ENCODE data around the gene GLCCI1. TPM values are rescaled to one million over a fixed set of nuclear protein-coding genes. Genes with fewer than 3 reads are reported as not detected.
"Not testable (repeated sequence)": the region's sequence is repeated elsewhere in the genome, so short reads cannot be mapped to it uniquely, and the experiment has no call there.

Gene GLCCI1
- total RNA-seq, 2 experiments from 2014 or later, result 6.9 to 9.0 TPM

DNA sequence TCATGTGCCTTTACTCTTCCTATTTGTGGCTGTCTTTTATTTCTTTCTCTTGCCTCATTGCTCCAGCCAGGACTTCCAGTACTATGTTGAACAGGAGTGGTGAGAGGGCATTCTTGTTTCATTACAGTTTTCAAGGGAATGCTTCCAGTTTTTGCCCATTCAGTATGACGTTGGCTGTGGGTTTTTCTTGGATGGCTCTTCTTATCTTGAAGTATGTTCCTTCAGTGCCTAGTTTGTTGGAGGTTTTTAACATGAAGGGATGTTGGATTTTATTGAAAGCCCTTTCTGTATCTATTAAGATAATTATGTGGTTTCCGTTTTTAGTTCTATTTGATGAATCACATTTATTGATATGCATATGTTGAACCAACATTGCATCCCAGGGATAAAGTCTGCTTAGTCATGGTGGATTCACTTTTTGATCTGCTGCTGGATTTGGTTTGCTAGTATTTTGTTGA, 96.8 kb downstream of the GLCCI1 start:
- Mint-ChIP-seq H3K4me3 (no peak overlapping the region), H3K9me3 (peaks cover 3% of the 10 kb centered on the region), H3K36me3 (peaks cover 31% of the 10 kb centered on the region), H3K27me3 (no peaks in the 10 kb centered on the region), H3K27ac (no peak overlapping the region), H3K4me1 (peaks cover 19% of the 10 kb centered on the region)
- no peak for DNase-seq

DNA sequence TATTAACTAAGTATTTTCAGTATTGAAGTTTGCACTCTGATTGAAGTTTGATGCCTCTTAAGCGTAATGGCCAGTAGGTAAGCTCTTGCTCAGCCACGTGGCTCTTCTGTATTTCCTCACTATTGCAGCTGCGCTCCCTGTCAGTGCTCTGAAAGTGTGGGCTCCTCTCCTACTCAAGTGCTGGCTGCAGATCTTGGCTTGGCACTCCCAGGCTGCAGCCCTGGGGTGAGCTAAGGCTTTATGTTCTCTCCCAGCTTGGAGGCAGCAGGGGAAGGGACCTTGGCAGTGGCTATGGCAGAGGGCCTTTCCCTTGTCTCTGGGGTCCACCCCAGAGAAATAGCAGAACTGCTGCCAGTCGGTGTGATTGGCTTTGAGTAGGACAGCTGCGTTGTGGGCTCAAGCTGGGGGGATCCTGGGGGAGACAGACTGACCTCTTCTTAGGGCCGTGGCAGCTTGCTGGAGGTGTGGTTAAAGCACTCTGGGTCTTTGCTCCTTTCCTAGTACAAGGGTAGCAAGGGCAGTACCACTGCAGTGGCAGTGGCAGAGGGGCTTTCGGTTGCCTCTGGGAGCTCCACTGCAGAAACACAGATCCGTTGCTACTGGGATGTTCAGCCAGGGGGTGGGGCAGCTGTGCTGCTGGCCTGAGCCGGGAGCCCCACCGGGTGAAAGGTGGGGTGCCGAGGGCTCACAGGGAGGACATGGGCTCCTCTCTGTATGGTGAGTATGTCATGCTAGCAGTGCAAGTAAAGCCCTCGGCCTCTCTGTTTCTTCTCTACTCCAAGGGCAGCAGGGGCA, 100.5 kb downstream of the GLCCI1 start:
- Mint-ChIP-seq H3K27ac (no peak overlapping the region), H3K36me3 (peaks cover 19% of the 10 kb centered on the region), H3K4me3 (no peak overlapping the region), H3K9me3 (peaks cover 2% of the 10 kb centered on the region), H3K27me3 (no peaks in the 10 kb centered on the region), H3K4me1 (peaks cover 28% of the 10 kb centered on the region)
- no peak for DNase-seq

DNA sequence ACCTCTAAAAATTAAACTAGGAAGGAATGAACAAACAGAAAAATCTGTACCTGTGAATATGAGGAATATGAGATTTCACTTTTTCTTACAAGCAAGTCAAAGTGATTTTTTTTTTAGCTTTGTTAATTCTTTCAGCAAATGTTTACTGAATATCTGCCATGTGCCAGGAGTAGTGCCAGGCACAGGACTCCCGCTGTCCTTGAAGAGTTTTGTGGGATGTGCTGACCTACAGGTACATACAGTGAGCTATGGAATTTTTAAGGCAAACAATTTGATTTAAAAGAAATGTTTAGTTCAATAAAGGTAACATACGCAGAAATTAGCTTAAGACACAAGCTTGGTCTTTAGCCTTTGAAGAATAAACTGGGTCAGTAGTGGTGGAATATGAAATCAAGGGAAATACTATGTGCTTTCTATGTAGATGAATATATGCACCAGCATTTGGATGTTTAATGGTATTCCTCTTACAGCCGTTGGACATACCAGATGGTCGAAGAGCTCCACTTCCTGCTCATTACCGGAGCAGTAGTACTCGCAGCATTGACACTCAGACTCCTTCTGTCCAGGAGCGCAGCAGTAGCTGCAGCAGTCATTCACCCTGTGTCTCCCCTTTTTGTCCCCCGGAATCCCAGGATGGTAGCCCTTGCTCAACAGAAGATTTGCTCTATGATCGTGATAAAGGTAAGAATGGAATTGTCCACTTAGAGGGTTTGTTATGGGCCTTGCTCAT, 102.0 kb downstream of the GLCCI1 start:
- Mint-ChIP-seq H3K36me3 (peaks cover 14% of the 10 kb centered on the region), H3K9me3 (no peaks in the 10 kb centered on the region), H3K4me1 (peaks cover 22% of the 10 kb centered on the region), H3K4me3 (no peak overlapping the region), H3K27ac (no peak overlapping the region), H3K27me3 (no peaks in the 10 kb centered on the region)
- DNase-seq, result no peak

DNA sequence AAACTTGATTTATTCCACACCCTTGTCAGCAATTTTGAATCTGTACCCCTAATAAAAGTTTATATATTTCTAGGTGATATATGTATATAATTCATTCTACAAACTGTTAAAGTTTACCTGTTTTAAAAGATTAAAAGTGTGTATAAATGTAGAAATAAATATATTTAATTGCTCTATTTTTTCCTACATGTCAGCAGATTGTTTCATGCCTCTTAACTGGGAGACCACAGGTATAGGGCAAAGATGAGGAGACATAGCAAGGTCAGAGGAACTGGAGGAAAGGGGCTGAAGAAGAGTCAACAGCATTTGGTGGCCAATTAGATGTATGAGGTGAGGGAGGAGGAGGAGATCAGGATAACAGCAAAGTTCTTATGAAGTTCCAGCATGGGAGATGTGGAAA, 109.8 kb downstream of the GLCCI1 start:
- Mint-ChIP-seq H3K4me3 (no peak overlapping the region), H3K36me3 (peaks cover 1% of the 10 kb centered on the region), H3K27me3 (no peaks in the 10 kb centered on the region)

DNA sequence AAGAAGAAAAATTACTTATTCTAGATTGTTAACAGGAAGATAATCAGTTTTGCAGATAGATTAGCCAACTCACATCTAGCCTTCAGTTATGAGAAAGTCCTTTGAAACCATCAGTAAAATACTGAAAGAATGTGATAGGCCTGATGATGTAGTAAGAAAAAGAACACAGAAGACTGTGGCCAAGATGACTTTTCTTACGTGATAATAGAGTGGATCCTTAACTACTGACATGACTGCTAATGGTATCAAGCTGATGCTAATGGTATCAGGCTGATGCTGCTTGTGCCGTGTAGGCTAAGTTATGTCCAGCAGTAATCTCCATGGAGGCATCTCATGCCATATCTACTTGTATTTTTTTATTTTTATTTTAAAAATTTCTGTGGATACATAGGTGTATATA, 114.2 kb downstream of the GLCCI1 start:
- no peak overlapping the region for H3K27ac Mint-ChIP-seq
- DNase-seq, result no peak
- no peaks in the 10 kb centered on the region for H3K27me3 Mint-ChIP-seq
- no peak overlapping the region for H3K4me3 Mint-ChIP-seq
- H3K9me3 Mint-ChIP-seq, result no peaks in the 10 kb centered on the region
- H3K4me1 Mint-ChIP-seq, result no peaks in the 10 kb centered on the region
- H3K36me3 Mint-ChIP-seq, result no peaks in the 10 kb centered on the region

More for the DNA sequence above, 109.8 kb downstream of the GLCCI1 start:
- no peaks in the 10 kb centered on the region for H3K4me1 Mint-ChIP-seq
- H3K9me3 Mint-ChIP-seq, result no peaks in the 10 kb centered on the region
- no peak overlapping the region for H3K27ac Mint-ChIP-seq
- DNase-seq, result no peak

DNA sequence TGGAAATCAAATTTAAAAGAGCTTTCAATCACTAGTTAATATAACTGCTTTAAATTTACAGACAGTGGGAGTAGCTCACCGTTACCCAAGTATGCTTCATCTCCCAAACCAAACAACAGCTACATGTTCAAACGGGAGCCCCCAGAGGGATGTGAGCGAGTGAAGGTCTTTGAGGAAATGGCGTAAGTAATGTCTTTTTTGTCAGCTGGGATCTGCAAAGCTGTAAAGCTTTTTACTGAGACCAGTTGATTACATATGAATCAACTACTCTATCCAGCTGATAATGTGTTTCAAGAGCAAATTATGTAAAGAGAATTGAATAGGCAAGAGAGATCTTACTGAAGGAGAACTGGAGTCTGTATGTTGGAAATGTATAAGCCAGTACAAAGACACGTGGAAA, 116.2 kb downstream of the GLCCI1 start:
- Mint-ChIP-seq H3K36me3 (peaks cover 2% of the 10 kb centered on the region), H3K4me1 (peaks cover 2% of the 10 kb centered on the region), H3K9me3 (no peaks in the 10 kb centered on the region), H3K27ac (no peak overlapping the region), H3K27me3 (no peaks in the 10 kb centered on the region), H3K4me3 (no peak overlapping the region)
- no peak for DNase-seq

DNA sequence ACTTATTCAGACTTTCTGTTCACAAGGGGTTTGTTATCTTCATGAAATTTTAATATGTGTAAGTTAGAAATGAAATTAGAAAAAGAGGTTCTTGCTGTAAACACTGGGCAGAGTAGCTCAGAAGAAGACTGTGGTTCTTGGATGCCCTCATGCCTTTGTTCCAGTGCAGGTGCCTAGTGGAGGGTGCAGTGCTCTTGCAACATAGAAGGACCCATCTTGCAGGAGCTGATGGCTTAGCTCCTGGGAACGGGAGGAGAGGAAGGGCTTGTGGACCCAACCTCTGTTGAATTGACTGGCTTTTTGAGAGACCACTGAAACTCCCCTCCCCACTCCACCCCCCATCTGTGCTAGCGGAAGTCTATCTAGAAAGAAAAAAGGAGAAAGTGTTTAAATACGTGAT, 116.8 kb downstream of the GLCCI1 start:
- Mint-ChIP-seq H3K27me3 (no peaks in the 10 kb centered on the region), H3K4me1 (peaks cover 2% of the 10 kb centered on the region), H3K9me3 (no peaks in the 10 kb centered on the region), H3K36me3 (peaks cover 4% of the 10 kb centered on the region), H3K4me3 (no peak overlapping the region), H3K27ac (no peak overlapping the region)
- no peak for DNase-seq

DNA sequence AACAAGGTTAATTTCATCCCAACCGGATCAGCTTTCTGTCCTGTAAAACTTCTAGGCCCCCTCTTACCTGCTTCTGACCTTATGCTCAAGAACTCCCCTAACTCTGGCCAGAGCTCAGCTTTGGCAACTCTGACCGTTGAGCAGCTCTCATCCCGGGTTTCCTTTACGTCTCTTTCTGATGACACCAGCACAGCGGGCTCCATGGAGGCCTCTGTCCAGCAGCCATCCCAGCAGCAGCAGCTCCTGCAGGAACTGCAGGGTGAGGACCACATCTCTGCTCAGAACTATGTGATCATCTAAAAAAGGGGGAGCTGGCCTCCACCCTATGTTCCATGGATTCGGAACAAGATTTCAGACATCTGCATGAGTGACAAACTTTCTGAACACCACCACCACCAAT, 117.6 kb downstream of the GLCCI1 start:
- Mint-ChIP-seq H3K4me1 (peaks cover 2% of the 10 kb centered on the region), H3K27me3 (no peaks in the 10 kb centered on the region), H3K27ac (no peak overlapping the region), H3K9me3 (no peaks in the 10 kb centered on the region), H3K4me3 (no peak overlapping the region), H3K36me3 (peaks cover 4% of the 10 kb centered on the region)
- no peak for DNase-seq

DNA sequence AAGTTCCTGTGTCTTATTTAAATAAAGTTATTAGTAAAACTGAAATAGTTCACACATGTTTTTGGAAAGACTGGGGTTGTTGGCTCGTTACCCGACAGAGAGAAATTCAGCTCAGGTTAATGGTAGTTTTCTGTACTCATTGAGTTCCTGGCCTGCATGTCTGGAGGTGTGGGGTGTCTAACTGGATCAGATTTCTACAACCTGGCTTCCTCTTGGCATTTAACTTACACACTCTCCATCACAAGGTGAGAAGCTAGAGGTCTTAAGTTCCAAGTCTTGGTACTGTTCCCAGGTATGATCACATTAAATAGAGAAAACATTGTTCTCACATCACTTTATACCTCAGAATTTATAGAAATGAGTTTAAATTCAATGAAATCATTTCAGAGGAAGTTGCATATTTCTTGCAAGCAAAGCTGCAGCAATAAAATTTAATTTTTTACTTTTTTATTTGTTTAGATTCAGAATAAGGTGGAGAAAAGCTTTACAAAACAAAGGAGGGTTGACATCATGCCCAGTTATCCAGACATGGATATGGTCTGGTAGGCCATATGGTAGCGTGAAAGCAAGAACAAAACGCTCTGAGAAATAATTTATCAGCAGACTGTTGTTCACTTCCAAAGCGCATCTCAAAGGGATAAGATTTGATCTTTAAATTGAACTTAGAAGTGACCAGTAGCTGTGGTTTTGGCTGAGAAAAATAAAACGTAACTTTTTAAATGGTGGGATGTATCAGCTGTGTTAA, 120.6 kb downstream of the GLCCI1 start:
- DNase-seq, result no peak
- no peaks in the 10 kb centered on the region for H3K9me3 Mint-ChIP-seq

DNA sequence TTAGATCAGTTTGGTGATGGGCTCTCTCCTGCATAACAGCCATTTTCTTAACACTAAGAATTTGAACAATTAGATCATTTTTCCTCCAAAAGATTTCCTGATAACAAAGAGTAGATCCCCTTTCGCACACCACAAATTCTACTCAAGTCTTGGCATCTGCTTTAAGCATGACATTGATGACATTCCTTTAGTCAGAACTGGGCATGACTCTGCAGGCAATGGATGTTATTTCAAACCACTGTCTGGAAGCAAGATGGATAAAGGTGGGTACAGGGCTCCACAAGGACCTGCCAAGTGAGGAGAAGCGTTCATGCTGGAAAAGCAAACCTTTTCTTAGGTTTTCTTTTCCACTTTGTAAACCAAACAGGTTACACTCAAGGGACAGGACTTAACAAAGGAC, 123.5 kb downstream of the GLCCI1 start:
- H3K27ac Mint-ChIP-seq, result no peak overlapping the region
- peaks cover 11% of the 10 kb centered on the region for H3K36me3 Mint-ChIP-seq
- no peak for DNase-seq
- no peaks in the 10 kb centered on the region for H3K9me3 Mint-ChIP-seq
- H3K4me3 Mint-ChIP-seq, result no peak overlapping the region
- no peaks in the 10 kb centered on the region for H3K27me3 Mint-ChIP-seq
- peaks cover 3% of the 10 kb centered on the region for H3K4me1 Mint-ChIP-seq

More for the DNA sequence above, 120.6 kb downstream of the GLCCI1 start:
- Mint-ChIP-seq H3K27ac (no peak overlapping the region), H3K36me3 (peaks cover 8% of the 10 kb centered on the region), H3K4me1 (peaks cover 3% of the 10 kb centered on the region), H3K27me3 (no peaks in the 10 kb centered on the region), H3K4me3 (no peak overlapping the region)

DNA sequence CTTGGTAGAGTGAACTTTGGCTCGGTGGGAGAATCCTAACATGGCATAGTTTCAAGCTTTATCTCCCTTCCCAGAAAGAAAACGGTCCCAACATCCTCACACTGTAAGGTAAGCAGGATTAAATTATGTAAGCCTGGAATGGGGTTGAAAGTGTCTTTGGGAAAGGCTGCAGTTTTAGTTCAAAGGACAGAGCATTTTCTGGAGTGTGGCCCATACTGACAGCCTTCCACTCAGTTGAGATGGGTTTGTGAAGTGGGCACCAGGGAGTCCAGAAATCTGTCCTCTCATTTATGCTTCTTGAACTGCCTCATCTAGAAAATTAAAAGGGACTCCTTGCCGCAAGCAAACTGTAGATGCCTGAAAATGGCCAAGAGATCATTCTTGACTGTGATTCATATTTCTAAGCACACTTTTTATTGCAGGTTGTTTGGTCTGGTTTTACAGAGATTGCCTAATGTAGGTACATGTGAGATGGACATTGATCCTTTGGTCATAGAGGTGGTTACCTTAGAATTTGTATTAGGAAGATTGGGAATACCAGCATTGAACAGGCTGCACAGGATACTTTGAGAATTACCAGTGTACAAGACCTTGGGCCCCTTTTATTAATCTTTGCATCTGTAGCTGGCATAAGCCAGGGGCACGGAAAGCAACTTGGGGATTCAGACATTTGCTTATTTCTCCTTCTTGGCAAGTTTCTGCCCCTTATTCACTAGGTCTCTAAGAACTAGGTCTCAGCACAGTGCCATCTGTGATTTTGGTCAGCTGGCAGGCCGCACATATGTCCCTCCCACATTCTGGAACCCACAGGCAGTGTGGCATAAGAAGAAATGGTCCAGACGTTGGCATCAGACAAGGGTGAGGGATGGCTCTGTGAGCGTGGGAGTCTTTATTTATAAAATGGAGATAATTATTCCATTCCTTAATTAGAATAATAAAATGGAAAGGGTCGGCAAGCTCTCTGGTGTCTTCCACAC, 125.9 kb downstream of the GLCCI1 start:
- no peak for DNase-seq
- Mint-ChIP-seq H3K9me3 (peaks cover 17% of the 10 kb centered on the region), H3K4me1 (peaks cover 1% of the 10 kb centered on the region), H3K27me3 (no peaks in the 10 kb centered on the region), H3K4me3 (no peak overlapping the region), H3K36me3 (peaks cover 18% of the 10 kb centered on the region), H3K27ac (no peak overlapping the region)

DNA sequence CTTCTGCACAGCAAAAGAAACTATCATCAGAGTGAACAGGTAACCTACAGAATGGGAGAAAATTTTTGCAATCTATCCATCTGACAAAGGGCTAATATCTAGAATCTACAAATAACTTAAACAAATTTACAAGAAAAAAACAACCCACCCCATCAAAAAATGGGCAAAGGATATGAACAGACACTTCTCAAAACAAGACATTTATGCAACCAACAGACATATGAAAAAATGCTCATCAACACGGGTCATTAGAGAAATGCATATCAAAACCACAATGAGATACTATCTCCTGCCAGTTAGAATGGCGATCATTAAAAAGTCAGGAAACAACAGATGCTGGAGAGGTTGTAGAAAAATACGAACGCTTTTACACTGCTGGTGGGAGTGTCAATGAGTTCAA, 132.7 kb downstream of the GLCCI1 start:
- Mint-ChIP-seq H3K9me3 (peaks cover 36% of the 10 kb centered on the region), H3K4me1 (peaks cover 16% of the 10 kb centered on the region), H3K36me3 (peaks cover 11% of the 10 kb centered on the region)
- H3K27ac Mint-ChIP-seq, H3K27me3 Mint-ChIP-seq, DNase-seq, H3K4me3 Mint-ChIP-seq: not testable (repeated sequence)

DNA sequence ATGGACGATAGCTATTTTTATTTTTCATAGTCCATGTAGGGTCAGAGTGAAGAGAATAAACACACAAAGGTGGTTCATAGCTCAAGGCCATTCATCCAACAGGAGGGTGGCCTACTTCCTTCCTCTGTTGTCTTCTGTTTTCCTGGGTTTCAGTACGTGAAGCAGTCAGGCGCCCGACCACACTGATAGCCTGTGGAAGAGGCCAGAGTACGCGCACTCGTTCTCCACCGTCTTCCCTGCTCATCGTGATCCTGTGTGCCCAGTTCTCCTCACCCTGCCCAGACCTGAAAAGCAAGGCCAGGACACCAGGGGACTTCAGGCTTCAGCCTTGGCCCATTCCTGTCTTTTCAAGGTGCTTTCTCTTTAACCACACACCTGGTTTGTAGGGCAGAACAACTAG, 134.7 kb downstream of the GLCCI1 start:
- peaks cover 21% of the 10 kb centered on the region for H3K4me1 Mint-ChIP-seq
- H3K9me3 Mint-ChIP-seq, result peaks cover 27% of the 10 kb centered on the region
- H3K27ac Mint-ChIP-seq, result no peak overlapping the region
- H3K36me3 Mint-ChIP-seq, result peaks cover 9% of the 10 kb centered on the region
- H3K4me3 Mint-ChIP-seq, result no peak overlapping the region
- H3K27me3 Mint-ChIP-seq, result no peaks in the 10 kb centered on the region
- no peak for DNase-seq

DNA sequence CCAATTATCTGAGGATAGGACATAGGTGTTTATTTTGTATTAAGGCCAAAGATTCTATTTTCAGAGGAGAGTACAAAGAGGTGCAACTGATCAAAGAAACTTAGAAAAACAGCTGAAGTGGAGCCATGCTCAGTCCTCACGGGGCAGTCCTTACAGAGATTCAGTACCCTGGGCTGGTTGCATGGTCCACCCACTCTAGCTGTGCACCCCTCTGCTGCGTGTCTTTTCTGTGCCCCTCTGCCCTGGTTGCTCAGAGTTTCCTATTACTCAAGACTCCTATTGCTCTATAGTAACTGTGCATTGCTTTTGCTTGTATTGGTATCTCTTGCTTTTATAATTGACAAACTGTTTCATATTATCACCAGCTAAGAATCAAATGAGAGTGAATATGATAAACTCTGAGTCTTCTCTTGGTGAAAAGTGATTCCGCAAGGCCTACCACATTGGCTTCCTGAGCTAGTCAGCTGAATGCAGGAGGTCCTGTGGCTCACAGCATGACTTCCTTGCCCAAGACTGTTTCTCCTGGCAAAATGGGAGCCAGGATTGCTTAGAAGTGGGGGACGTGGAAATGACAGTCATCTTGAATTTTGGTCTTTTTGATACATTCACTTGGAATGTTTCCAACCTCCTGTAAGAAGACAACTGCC, 137.0 kb downstream of the GLCCI1 start:
- Mint-ChIP-seq H3K4me1 (peaks cover 23% of the 10 kb centered on the region), H3K9me3 (peaks cover 16% of the 10 kb centered on the region), H3K36me3 (peaks cover 3% of the 10 kb centered on the region), H3K27ac (no peak overlapping the region), H3K4me3 (no peak overlapping the region), H3K27me3 (no peaks in the 10 kb centered on the region)
- no peak for DNase-seq

All from activated naive CD8-positive, alpha-beta T cell treated with anti-CD3 and anti-CD28 coated beads for 36 hours (primary cell).